ENCODE measurements around the gene TNFRSF14.

Gene TNFRSF14

DNA sequence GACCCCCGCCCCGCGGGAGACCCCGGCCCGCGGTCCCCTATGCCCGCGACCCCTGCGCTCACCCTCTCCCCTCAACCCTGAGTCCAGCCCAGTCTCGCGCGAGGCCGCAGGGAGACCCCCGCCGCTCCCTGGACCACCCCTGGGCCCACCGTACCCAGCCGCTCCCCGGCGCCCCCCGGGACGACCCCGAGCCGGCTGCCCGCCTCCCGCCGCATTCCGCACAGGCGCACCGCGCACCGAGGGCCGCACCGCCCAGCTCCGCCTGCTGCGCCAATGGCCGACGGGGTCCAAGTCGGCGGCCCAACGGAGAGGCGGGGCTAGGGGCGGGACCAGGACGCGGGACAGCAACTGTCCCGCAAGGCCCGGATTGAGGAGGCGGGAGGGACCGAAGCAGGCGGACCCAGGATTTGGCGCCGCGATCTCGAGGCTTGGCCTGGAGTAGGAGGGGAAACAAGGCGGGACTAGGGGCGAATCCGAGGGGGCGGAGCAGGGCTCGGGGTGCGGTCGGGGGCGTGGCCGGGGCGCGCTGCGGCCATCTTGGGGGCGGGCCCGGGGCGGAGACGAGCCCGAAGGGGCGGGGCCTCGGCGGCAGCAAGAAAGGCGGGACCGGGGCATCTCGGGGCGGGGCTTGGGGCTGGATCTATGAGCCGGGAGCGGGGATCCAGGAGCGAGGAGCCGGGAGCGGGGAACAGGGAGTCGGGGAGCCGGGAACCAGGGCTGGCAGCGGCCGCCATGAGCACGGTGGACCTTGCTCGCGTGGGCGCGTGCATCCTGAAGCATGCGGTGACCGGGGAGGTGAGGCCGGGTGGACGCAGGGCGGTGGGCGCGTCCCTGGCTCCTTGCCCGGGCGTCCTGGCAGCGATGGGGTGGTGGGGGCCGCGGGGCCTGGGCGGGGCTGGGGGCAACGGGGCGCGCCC is 30.2 kb downstream of the TNFRSF14 start, which contains the start of gene PRXL2B:
PRXL2B (plus strand) TSS at position 624 of the 917 bp plus-strand sequence; CDS start at position 733, 109 bp downstream.
- peak; percentile 93 to 97 for DNase-seq (ENCODE audit: low read depth in 2 of 2)

DNA sequence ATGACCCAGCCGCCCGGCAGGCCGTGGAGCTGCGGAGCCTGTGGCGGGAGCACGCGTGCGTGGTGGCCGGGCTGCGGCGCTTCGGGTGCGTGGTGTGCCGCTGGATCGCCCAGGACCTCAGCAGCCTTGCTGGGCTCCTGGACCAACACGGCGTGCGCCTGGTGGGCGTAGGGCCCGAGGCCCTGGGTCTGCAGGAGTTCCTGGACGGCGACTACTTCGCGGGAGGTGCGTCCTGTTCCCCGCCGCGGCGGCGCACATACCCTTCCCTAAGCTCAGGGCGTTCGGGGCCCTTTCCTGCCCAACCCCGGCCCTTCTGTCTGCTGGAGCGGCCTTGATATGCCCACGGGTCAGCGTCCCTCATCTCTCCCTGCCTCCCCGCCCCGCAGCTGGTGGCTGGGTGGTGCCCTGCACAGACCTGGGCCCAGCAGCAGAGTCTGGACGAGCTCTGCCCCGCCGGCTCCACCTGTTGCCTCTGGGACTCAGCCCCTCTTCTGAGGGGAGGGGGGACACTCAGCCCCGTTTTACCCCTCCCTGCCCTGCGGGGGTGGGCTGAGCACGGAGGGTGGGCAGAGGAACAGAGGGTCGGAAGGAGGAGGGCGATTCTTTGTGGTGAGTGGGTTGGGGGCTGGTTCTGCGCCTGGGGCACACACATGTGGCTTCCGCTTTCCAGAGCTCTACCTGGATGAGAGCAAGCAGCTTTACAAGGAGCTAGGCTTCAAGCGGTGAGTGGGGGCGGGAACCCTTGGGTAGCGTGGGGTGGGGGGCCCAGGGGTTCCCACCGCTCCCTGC is 31.1 kb downstream of the TNFRSF14 start:
- no peak for DNase-seq (ENCODE audit: low read depth in 2 of 2)

DNA sequence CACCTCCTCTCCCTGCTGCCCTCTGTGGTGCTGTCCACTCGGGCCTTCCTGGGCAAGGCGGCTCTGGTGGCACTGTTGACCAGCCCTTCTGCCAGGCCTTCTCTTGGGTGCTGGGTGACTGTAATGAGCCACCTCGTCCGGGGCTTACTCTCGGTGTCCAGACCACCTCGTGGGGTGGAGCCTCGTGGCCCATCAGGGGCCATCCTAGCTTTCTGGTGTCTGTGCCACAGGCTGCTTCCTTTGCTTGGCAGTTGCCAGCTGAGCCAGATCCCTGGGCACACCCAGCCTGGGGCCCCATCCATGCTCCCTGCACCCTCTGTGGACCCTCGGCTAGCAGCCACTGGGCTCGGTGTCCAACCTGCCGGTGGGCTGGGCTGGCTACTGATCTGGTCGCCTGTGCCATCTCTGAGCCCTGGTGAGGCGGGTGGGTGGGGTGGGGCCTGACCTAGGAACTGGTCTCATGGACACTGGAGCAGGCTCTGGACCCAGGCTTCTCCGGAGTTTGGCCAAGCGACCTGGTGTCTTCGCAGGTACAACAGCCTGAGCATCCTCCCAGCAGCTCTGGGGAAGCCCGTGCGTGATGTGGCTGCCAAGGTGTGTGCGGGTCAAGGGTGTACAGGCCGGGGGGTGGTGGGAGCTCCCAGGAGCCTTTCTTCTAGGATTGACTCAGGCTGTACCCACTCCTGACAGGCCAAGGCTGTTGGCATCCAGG is 31.8 kb downstream of the TNFRSF14 start:
- DNase-seq (ENCODE audit: low read depth in 2 of 2), result no peak

DNA sequence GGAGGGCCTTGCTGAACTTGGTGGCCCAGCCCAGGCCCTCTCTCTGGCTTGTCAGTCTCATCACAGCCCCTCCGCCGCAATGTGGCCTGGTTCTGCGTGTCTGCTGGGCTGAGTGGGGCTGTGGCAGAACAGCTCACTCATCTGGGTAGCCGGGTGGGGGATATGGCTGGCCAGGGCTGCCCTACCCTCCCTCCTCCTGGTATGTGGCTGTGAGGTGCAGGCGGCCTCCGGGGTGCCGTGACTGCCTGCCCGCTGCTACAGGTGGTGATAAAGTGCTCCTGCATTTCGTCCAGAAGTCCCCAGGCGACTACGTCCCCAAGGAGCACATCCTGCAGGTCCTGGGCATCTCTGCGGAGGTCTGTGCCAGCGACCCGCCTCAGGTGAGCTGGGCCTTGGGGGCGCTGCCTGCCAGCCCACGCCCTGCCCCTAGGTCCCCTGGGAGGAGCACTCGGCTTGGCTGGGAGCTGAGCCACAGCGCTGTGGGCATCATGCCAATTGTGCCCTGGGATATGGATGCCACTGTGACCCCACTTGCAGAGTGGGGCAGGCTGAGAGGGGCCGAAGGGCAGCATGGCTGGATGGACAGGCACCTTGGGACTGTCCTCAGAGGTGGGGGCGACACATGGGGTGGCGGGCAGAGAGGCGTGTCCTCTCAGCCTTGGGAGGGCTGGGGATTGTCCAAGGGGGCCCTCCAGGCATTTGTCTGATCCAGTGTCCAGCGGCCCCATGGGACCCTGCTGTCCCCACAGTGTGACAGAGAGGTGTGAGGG is 32.7 kb downstream of the TNFRSF14 start:
- DNase-seq (ENCODE audit: low read depth in 2 of 2), result no peak

DNA sequence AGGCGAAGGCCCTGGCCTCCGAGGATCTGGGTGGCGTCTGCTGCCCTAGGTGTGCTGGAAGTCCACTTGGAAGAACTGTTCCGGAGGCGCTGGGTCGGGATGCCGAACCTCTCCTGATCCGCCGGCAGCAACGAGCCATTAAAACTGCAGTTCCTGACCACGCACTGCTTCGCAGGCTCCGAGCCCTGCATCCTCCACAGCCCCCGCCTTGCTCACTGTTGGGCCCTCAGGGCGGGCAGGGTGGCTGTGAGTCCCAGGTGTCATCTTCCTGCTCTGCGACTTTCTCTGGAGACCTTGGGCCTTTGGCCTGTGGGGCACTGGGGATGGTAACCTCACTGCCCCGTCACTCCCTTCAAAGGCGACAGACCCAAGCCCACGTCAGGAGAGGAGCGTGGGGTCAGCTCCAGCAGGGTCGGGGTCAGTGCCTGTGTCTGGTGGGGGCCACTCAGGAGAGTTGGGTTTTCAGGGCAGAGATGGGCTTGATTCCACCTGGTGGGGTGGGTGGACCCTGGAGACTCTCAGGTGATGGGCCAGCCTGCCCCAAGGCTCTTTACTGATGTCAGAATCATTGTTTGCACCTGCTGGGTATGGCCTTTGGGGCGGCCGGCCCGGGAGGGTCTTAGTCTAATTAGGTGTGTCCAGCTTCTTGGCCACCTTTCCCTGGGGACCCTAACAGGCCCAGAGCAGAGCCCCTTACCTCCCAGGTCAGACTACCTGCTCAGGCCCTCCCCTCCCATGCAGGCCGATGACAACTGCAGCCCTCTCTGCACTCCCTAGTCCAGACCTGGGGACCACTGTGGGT is 33.5 kb downstream of the TNFRSF14 start:
- no peak for DNase-seq (ENCODE audit: low read depth in 2 of 2)

DNA sequence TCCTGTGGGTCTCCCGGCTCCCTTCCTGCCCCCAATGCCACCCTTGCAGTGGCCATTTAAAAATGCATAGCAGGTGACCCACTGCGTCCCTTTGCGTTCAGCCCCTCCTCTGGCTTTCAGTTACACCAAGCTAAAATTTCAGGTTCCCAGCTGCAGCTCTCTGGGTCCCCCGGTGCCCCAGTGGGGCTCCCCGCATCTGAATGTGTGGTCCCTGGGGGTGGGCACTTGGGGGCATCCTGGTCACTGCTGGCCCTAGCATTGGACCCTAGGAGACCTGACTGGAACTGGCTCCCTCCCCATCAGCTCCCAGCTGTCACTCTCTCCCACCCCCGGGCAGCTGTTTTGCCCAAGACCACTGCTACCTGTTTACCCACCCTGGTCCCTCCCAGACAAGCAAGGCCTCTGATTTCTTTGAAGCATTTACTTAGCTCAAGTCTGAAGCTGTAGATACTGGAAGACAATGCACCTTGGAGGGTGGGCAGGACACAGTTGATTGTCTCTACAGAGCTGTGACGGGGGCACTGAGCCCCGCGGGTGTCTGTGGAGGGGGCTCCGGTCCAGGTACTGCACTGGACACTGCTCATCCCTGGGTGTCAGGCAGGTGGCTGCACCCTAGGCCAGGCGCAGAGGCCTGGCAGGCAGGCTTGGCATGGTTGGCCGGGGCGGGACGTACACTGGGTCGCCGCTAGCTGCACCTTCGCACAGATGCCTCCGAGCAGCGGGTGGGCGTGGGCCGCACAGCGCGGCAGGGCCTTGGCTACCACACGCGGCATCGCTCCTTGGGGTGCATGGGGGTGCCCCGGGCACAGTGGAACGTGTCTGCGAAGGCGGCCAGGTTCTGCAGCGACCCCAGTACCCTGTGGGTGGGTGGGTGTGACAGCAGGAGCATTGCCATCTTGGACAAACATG is 34.3 kb downstream of the TNFRSF14 start:
- no peak for DNase-seq (ENCODE audit: low read depth in 2 of 2)

DNA sequence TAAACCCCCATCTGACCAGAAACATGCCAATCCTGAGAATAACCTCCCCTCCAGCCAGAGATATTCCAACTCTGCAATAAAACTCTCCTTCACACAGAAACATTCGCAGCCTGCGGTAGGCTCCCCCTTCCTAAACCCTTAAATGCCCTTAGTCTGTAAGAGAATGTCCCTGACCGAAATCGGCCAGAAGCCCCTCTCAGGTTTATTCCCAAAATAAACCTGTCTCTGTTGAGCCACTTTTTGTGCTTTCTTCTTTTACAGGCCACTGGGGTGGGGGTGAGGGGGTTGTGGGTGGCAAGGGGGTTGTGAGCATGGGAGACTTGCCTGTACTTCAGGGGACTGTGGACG is 35.0 kb downstream of the TNFRSF14 start:
- DNase-seq (ENCODE audit: low read depth in 2 of 2), result no peak

DNA sequence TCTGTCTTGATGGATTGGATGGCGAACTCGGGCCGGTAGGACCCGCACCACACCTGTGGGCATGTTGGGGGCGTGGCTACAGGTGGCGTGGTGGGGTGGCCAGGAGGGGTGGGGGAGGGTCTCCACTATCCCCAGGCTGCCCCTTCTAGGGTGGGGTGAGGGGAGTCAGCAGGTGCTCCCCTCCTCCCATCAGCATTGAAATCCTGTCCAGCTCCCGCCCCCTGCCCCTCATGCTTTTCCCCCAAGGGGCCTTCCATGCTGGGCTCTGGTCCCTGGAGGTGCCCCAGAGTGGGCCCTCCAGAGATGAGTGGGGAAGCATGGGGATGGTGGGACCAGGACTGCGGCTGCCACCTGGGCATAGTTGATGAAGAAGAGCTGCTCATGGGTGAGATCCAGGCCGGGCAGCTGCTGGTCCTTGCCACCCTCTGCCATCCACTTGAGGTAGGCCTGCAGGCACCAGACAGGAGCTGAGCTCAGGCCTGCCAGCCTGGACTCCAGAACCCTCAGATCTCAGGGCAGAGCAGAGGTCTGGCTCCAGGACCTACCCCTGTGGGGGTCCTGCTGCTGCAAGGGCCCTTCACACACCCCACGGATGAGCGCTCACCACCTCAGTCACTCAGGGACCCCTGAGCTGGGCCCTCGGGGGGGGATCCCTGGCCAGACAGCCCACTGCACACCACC is 35.5 kb downstream of the TNFRSF14 start:
- DNase-seq (ENCODE audit: low read depth in 2 of 2), result no peak

DNA sequence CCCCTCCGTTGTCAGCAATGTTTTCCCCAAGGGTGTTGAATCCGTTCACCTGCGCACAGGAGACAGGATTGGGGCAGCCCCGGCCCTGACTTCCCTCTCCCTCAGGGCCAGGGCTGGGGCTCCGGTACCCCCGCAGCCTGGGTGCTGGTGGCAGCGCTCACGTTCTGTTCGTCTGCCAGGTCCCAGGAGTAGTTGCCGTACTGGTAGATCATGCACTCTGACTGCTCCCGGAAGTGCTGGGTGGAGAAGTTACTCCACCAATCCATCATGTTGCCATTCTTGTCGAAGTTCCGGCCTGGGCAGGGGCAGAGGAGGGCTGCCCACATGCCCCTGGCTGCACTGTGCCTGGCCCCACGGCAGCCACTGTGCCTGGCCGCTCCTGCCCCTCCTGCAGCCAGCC is 36.5 kb downstream of the TNFRSF14 start:
- DNase-seq (ENCODE audit: low read depth in 2 of 2), result no peak

DNA sequence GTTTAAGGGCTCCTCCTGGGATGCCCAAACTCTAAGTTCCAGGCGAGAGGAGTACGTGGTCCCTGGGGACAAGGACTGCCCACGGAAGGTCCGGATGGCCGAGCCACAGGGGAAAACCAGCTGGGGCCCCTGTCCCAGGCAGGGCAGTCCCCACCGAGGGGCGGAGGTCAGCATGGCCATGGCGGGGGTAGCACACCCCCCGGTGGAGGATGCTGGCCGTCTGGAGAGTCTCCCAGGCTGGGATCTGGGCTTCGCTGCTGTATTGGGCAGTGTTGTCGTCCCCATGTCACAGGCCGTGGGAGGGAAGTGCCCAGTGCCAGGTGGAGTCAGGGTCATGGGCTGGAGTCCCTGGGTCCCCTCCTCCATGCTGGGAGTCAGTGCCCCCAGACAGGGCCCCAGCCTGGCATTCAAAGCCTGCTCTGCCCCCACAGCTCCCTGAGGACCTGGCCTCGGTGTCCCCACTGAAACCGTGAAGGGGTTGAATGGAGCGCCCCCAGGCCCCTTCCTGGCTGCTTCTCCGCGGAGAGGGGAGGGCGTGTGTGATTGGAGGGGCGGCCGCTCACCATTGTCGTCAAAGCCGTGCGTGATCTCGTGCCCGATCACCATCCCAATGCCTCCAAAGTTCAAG is 37.2 kb downstream of the TNFRSF14 start:
- DNase-seq (ENCODE audit: low read depth in 2 of 2), result no peak

DNA sequence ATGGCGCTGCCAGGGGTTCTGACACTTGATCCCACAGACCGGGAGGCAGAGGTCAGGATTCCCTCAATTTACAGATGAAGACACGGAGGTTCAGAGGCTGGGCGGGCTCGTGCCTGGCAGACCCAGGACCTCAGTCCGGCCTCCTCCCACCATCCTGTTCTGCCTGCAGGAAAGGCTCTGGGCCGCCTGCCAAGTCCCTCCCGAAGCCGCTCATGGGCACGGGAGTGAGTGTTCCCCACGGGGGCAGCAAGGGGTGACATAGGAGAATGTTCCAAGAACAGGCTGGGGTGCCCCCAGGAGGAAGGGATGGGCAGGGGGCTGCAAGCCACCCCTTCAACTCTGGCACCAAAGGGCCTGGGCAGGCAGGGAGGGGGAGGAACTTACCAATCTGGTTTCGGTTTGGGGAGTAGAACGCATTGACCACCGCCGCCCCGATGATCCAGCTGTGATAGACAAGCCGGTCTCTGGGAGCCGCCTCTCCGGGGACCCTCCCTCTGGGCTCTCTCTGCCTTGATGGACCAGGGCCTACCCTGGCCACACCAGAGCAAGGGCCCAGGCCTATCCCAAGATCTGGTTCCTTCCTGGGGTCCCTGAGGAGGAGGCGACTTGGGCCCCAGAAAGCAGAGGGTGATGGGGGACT is 38.0 kb downstream of the TNFRSF14 start:
- DNase-seq (ENCODE audit: low read depth in 2 of 2), result no peak

DNA sequence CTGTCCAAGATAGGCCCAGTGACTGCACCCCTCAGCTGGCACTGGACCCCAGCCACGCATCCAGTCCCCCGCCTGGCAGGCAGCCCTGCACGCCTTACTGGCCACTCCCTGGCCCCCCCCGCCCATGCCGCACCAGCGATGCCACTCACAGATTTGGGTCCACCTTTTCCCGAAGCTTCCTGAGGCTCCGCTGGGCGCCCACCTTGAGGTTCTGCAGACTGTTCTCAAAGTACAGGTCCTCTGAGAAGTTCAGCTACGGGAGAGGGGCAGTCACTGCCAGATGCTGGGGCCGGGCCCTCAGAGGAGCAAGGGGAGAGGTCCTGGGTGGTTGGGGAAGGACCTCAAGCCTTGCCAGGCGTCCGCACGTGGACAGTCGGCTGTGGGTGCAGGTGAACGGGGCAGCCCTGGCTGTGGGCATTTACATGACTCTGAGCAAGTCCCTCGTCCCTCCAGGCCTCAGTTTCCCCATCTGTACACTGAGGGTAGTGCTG is 38.5 kb downstream of the TNFRSF14 start:
- DNase-seq (ENCODE audit: low read depth in 2 of 2), result no peak

DNA sequence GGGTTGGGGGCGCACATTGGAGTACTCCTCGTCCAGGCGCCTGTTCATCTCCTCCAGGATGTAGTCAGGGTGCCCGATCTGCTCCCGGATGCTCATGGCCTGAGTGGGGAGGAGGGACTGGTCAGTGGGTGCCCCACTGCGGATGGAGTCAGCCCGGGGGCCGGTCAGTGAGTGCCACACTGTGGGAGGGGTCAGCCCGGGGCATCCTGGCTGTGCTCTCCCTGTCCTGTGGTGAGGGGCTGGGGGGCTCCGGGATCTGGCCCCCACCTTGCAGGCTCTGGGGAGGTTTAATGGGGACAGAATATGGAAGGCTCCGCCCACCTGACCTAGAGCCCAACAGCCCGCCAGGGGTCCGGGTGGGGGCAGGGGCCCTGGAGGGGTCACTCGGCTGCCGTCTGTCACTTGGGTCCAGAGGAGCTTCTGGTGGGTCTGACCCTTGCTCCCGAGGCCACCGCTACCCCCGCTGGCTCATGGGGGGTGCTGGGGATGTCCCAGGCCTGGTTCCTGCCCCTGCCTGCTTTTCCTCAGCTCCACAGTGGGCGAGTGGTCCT is 39.2 kb downstream of the TNFRSF14 start:
- no peak for DNase-seq (ENCODE audit: low read depth in 2 of 2)

DNA sequence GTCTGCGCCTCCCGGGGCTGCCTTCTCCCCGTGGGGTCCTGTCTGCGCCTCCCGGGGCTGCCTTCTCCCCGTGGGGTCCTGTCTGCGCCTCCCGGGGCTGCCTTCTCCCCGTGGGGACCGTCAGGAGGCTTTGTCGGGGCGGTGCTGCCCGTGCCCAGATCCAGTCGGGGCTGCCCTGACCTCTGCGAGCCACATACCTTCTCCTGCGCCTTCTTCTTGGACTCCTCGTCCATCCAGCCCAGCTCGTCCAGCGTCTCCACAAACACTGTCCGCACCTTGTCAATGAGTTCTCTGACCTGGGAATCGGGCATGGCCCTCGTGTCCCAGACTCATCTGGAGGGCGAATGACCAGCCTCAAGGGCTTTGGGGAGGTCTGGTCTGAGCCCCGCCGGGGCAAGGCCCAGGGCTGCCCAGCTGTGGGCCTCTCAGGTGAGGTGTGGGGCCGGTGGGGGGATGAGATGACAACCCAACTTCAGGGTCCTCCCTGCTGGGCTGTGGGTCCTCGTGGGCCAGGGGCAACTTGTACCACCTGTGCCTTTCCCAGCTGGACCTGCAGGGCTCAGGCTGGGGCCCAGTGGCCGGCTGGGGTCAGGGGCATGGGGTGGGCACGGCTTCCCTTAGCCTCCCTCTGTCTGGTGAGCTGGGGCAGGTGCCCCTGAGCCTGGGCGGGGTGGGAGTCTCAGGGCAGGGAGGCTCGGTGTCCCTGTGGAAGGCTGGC is 39.8 kb downstream of the TNFRSF14 start:
- no peak for DNase-seq (ENCODE audit: low read depth in 2 of 2)

DNA sequence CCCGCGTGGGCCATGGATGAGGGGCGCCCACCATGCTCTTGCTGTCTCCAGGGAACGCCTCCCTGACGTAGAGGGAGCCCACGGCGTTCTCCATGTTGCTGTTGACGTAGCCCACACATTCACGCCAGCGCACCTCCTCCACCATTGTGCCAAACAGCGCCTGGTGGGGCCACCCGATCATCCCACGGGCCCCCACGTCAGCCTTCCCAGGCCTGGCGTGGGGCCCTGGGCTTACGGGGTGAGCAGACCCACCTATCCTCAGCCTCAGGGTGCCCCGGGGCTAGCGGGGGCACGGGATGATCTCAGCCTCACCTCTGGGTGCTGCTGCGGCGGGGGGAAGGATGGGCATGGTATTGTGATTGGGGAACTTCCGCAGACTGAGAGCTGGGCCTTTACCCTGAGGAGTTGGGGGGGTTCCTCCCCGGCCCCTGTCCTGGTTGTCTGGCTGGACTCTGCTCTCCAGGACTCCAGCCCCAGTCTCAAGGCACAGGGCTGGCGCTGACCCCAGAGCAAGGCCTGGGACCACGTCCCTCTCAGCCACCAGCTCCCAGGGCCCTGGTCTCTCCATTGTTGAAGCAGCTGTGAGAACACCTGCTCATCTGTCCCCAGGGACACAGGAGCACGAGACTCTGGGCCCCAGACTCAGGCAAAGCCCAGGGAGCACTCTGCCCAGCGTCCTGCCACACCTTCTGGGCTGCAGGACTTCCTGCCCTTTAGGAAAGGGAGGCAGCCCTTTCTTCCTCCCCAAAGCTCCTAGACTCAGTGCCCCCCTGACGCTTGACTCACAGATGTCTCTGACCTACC is 40.6 kb downstream of the TNFRSF14 start:
- no peak for DNase-seq (ENCODE audit: low read depth in 2 of 2)
